HT1080 (cell line): ENCODE data around the gene SLC17A8. TPM values are rescaled to one million over a fixed set of nuclear protein-coding genes. Genes with fewer than 3 reads are reported as not detected.

Experiments used
- DNase-seq: peaks from one replicate; pipeline ENCODE4 v3.0.0-alpha.2; 2015; ENCODE audit warnings: low read depth
- total RNA-seq: library from RNA; depleted of rRNA; stranded (reverse); fragments of >200 nt; shearing (Covaris generic); gene quantifications from 2 replicates; pipeline ENCODE4 v1.2.3, GENCODE V29; 2014

SLC17A8 gene
- total RNA-seq, 1 experiment from 2014 or later: not detected

GRCh38 chr12:100368066-100368465, 11.2 kb downstream of the SLC17A8 start:
- DNase-seq: no peak

GRCh38 chr12:100371146-100371545, 14.3 kb downstream of the SLC17A8 start:
- DNase-seq: no peak

DNA sequence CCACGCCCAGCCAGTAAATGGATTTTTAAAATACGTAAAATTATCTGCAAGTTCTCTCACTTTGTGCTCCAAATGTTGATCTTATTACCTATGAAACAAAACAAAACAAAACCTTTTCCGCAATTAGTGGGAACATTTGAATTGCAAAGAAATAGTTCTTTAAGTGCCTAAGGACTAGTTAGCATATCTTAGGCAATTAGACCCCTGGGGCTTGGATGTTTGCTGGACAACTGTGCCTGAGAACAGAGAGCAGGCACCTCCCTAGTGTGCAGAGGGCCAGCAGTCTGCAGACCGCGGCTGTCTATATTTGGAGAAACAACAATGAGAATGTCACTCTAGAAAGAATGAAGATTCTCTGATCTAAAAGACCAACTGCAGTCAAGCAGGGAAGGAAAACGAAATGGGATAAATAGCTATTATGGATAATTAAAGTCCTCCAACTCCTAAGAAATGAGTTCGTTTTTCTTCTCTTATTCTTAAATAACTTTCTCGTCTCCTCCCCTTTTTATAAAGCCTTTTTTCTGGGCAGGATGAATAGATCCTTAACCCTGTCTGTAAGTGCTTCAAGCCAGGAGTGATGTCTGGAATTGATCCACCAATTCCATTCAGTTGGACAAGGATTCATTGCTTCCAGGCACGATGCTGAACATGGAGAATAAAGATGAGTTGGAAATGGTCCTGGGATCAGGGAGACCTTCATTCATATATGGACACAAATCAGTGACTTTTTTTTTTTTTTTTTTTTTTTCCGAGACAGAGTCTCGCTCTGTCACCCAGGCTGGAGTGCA, 16.2 kb downstream of the SLC17A8 start:
- no peak for DNase-seq

DNA sequence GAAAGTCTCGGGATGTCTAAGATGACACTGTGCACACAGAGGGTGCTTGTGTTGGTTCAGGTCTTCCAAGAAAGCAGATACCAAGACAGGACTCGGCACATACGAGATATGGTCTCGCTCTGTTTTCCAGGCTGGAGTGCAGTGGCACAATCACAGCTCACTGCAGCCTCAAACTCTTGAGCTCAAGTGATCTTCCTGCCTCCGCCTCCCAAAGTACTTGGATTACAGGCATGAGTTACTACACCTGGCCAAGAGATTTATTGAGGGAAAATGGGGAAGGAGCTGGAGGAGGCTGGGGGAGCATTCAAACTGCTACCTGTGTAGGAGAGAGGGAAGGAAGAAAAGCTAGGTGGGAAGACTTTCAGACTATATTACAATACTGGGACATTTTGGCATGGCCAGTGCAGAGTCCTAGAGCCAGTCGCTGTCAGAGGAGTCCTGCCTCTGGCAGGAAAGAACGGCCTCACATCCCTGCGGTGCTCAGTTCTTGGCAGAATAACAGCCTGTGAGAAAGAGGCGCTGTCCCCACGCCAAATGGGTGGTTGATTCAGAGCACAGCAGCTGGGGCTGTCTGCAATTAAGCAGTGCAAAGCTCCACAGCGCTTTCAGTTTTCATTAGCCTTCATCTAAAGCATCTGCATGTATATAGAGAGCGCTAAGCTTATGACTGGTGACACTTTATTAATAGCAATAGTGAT, 18.3 kb downstream of the SLC17A8 start:
- peak; percentile 17 for DNase-seq

DNA sequence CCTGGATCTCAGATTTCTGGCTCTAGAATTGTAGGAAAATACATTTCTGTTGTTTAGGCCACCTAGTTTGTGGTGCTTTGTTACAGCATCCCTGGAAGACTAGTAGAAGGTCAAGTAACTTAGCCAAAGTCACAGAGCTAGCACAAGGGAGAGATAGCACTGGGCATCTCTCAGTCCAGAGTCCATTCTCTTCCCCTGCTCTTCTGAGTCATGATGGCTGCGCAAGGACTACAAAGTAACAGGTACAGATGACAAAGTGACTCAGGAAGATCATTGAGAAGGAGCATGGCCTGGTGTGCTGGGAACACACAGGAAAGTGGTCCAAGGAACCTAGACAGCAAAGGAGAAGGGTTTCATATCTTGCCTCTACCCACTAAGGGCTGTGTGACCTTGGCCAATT, 19.3 kb downstream of the SLC17A8 start:
- no peak for DNase-seq

- no peak for DNase-seq
Measured at GRCh38 chr12:100381379-100381778, 24.5 kb downstream of the SLC17A8 start.

DNA sequence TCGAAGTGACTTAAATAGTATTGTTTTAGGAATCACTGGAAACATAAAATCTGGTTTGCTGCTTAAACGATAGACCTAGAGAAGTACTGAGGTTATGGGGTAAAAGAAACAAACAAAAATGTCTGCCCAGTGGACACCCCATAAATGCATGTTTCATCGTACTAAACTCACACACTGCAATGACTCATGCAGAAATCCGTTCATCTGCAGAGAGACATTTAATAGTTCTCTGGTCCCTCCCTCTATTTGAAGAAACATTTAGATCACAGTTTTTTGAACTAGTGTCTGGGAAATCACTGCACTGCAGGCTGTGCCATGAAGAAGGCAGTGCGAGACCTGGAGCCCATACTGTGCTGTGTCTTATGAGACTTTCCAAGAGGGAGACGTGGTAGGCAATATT, 25.5 kb downstream of the SLC17A8 start:
- DNase-seq: no peak

- no peak for DNase-seq
Measured at GRCh38 chr12:100383586-100384558, 27.0 kb downstream of the SLC17A8 start.

GRCh38 chr12:100384559-100384935, 27.7 kb downstream of the SLC17A8 start:
- no peak for DNase-seq

GRCh38 chr12:100388382-100388781, 31.5 kb downstream of the SLC17A8 start:
- DNase-seq: no peak

GRCh38 chr12:100391856-100392255, 35.0 kb downstream of the SLC17A8 start:
- DNase-seq: no peak

DNA sequence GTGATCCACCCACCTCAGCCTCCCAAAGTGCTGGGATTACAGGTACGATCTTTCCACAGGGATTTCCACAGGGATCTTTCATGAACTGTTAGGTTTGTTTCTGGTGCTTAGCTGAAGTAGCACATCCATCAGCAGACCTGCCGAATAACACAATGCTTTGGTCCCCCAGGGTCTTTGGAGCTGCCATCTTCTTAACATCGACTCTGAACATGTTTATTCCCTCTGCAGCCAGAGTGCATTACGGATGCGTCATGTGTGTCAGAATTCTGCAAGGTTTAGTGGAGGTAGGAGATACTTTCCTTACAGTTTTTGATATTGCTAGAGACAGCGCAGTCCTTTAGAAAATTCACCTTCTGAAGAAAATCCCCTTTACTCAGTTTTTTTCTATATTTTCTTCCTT, 36.3 kb downstream of the SLC17A8 start:
- no peak for DNase-seq

- no peak for DNase-seq
Measured at GRCh38 chr12:100395811-100396210, 38.9 kb downstream of the SLC17A8 start.

GRCh38 chr12:100398307-100398706, 41.4 kb downstream of the SLC17A8 start:
- no peak for DNase-seq

DNA sequence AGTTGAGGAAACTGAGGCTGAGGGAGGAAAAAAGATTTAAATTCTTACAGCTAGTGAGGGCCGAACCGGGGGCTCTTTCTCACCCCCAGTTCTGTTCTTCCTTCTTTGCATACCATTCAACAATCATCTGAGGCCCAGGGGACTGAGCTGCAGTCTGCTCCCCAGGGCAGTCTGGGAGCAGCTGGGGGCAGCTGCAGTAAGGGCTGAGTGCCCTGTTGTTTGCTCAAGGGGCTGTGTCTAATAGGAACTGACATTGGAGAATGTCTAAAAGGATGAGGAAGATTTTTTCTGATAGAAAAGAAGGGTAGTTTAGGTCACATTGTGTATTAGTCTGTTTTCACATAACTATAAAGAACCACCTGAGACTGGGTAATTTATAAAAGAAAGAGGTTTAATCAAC, 42.2 kb downstream of the SLC17A8 start:
- no peak for DNase-seq

DNA sequence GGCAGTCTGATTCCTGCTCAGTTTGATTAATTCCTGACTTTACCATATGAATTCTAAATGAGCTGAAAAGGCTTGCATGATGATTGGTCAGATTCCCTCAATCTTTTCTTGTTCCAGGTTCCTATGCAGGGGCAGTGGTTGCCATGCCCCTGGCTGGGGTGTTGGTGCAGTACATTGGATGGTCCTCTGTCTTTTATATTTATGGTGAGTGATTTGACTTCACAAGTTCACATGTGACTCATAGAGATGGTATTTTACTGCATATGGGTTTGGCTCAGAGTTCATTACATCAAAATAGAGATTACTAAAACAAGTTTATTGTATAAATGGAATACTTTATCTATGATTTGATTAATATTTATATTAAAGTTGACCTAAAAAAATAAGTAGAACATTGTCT, 44.8 kb downstream of the SLC17A8 start:
- peak; percentile 64 for DNase-seq

DNA sequence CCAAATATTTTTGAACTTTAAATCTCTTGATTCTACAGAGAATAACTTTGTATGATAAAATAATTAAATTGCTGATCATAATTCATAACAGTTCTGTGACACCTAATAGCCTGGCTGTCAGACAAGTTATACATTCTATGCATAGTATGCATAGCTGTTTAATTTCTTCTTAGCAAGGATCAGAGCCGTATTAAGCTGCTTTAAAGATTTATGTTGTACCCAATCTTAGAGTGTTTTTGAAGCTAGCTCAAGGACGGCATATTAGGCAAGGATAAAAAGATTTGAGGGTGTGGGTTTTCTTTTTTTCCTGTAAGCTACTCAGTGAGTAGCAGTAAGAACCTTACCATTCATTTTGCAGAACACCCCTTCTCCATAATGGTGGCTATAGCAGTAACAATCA, 45.9 kb downstream of the SLC17A8 start:
- DNase-seq: no peak

DNA sequence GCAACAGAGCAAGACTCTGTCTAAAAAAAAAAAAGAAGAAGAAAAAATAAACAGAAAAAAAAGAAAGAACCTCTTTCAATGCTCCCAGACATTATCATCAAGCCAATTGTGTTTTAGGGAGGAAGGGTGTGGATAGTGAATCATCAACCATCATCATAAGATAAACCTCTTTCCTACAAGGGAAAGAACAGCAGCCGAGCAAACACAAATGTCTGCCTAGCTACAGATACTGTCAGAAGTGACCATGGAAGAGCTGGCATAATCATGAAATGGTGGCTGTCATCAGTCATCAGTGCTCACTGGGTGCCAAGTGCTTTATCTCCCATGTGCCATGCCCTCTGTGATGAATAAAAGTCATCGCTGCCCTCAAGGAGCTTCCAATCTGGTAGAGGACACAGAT, 46.6 kb downstream of the SLC17A8 start:
- peak; percentile 67 for DNase-seq

DNA sequence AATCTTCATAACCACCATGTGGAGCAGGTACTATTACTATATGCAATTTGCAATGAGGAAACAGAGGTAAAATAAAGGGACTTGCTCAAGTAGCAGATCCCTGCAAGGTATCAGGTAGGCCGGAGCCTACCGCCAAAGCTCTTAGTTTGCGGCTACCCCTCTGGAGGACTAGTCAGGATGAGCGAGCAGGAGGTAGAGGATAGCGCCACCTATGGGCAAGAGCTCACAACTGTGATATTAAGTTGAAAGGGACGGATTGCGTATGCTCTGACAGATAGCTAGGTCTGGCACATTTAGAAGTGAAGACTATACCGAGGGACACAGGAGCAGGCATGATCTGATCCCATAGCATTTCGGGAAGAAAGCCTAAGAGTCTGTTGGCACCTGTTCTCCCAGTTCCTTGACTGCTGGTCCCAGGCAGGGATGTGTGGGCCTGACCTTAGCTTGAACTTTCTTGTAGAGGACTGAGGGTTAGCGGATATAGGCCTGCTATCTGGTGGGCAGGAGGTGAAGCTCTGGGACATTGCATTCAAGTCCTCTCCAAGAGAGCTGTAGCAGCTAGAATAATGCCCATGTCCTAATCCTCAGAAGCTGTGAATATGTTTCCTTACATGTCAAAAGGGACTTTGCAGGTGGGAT, 48.0 kb downstream of the SLC17A8 start:
- no peak for DNase-seq

GRCh38 chr12:100413001-100413400, 56.1 kb downstream of the SLC17A8 start:
- DNase-seq: no peak

GRCh38 chr12:100414739-100415138, 57.9 kb downstream of the SLC17A8 start:
- no peak for DNase-seq
